OCI-LY7 (cell line): ENCODE results near the gene PRIM2. TPM values are rescaled to one million over a fixed set of nuclear protein-coding genes. Genes with fewer than 3 reads are reported as not detected.

Source experiments
- BruUV-seq: library from RNA; stranded (reverse); fragments of 400-500 nt; replicated peaks from 2 replicates; lab custom pipeline; 2021; lab: Mats Ljungman, UMichigan
- CTCF ChIA-PET: fragments of 300-600 bp; sonication (Branson Sonifier 250); formaldehyde crosslinking; loops from one replicate; lab custom pipeline; 2022; ENCODE audit warnings: antibody characterized with exemption; ENCODE audit not compliant: unreplicated experiment; lab: Charles Lee
- POLR2A ChIA-PET: fragments of 300-600 bp; sonication (Branson Sonifier 250); formaldehyde crosslinking; loops from one replicate; lab custom pipeline; 2022; ENCODE audit warnings: antibody characterized with exemption; lab: Charles Lee
- DNase-seq: peaks from one replicate; pipeline ENCODE4 v3.0.0-alpha.2; 2015; ENCODE audit warnings: low spot score
- H2AFZ ChIP-seq: fragments of 200-600 bp; sonication (generic), shearing (Covaris generic); 2 replicates; pipeline ENCODE4 v1.6.1; 2014; ENCODE audit warnings: mild to moderate bottlenecking, antibody characterized with exemption, low read length, moderate library complexity
- H3K27ac ChIP-seq: fragments of 200-600 bp; sonication (generic); 2 replicates; pipeline ENCODE4 v1.5.1; 2014; ENCODE audit warnings: mixed run types, low read depth, mild to moderate bottlenecking, moderate library complexity, low read length, inconsistent platforms; ENCODE audit not compliant: poor library complexity, severe bottlenecking
- H3K36me3 ChIP-seq: fragments of 200-600 bp; sonication (generic); 2 replicates; pipeline ENCODE4 v1.6.1; 2014; ENCODE audit warnings: mild to moderate bottlenecking, antibody characterized with exemption, low read length, moderate library complexity, mixed read lengths; ENCODE audit not compliant: insufficient read depth
- H3K4me1 ChIP-seq: fragments of 200-600 bp; sonication (generic); 2 replicates; pipeline ENCODE4 v1.5.1; 2014; ENCODE audit warnings: mild to moderate bottlenecking, low read length; ENCODE audit not compliant: insufficient read depth, poor library complexity, severe bottlenecking
- H3K4me2 ChIP-seq: fragments of 200-600 bp; sonication (generic); 2 replicates; pipeline ENCODE4 v1.6.1; 2014; ENCODE audit warnings: mild to moderate bottlenecking, low read length
- H3K4me3 ChIP-seq: fragments of 200-600 bp; sonication (generic); 2 replicates; pipeline ENCODE4 v1.5.1; 2014; ENCODE audit warnings: mild to moderate bottlenecking, low read depth, low read length; ENCODE audit not compliant: poor library complexity, severe bottlenecking
- H3K79me2 ChIP-seq: fragments of 200-600 bp; sonication (generic); 2 replicates; pipeline ENCODE4 v1.6.1; 2016; ENCODE audit warnings: low read depth, mild to moderate bottlenecking, low read length, moderate library complexity, mixed read lengths; ENCODE audit not compliant: insufficient read depth
- H3K9me2 ChIP-seq: fragments of 200-600 bp; sonication (generic); 2 replicates; pipeline ENCODE4 v1.6.1; 2016; ENCODE audit warnings: mild to moderate bottlenecking, low read length, mixed read lengths; ENCODE audit not compliant: insufficient read depth
- H3K9me3 ChIP-seq: fragments of 200-600 bp; sonication (generic); 2 replicates; pipeline ENCODE4 v1.6.1; 2014; ENCODE audit warnings: mild to moderate bottlenecking, mixed run types, low read length, mixed read lengths
- H4K20me1 ChIP-seq: fragments of 200-600 bp; sonication (generic); 2 replicates; pipeline ENCODE4 v1.6.1; 2014; ENCODE audit warnings: mild to moderate bottlenecking, antibody characterized with exemption, low read length, moderate library complexity, mixed read lengths; ENCODE audit not compliant: insufficient read depth
- CTCF ChIP-seq: fragments of 200-600 bp; sonication (generic); conservative IDR thresholded peaks from 2 replicates; pipeline ENCODE4 v1.5.1; 2014; ENCODE audit warnings: mild to moderate bottlenecking, antibody characterized with exemption, low read length, moderate library complexity, mixed read lengths
- EZH2phosphoT487 ChIP-seq: fragments of 200-600 bp; sonication (generic); IDR thresholded peaks from 2 replicates; pipeline ENCODE4 v1.6.1; 2018; ENCODE audit warnings: low read depth, borderline replicate concordance, mild to moderate bottlenecking, mixed run types, antibody characterized with exemption, low read length, moderate library complexity, mixed read lengths
- intact Hi-C: fragments of 100-400 bp; cut with micrococcal nuclease; formaldehyde crosslinking; loops from one replicate; pipeline ENCODE4 v1.10.0; 2022; ENCODE audit not compliant: unreplicated experiment
- total RNA-seq, 2 experiments: library from RNA; depleted of rRNA in 1 of 2; stranded (reverse); fragments of >200 nt in 1 of 2; shearing (Covaris generic) in 1 of 2; gene quantifications; 2 replicates each; pipeline ENCODE4 v1.2.3, GENCODE V29; 2014 to 2022

PRIM2 gene
- total RNA-seq, 2 experiments from 2014 or later: 28.6 to 41.4 TPM

- Histone ChIP-seq H2AFZ (no peak overlapping the region), H3K36me3 (peaks cover 24% of the 10 kb centered on the region), H3K27ac (no peak overlapping the region), H4K20me1 (no peaks in the 10 kb centered on the region; the same call in 1 of the 2 replicates), H3K9me3 (no peaks in the 10 kb centered on the region), H3K4me2 (no peak overlapping the region), H3K9me2 (no peaks in the 10 kb centered on the region), H3K4me1 (peaks cover 26% of the 10 kb centered on the region), H3K4me3 (no peak overlapping the region), H3K79me2 (peaks cover 19% of the 10 kb centered on the region)
- TF ChIP-seq EZH2phosphoT487 (no peak), CTCF (no peak)
- ChIA-PET POLR2A (interaction anchor here (1.4 kb wide), 1 partner anchor 270 kb away, joined by 6 read pairs; no protein-coding TSS in a partner anchor), CTCF (interaction anchor here (1.0 kb wide), 1 partner anchor 415 kb away, joined by 3 read pairs; no protein-coding TSS in a partner anchor)
- DNase-seq: no peak
- no TSS peak for BruUV-seq
- intact Hi-C loops: loop anchor here (1.0 to 10.0 kb wide), 7 partner anchors 48 to 413 kb away; partner anchors contain the start of genes BAG2, KIAA1586 and RAB23
Measured at GRCh38 chr6:57315851-57316250, 1.6 kb upstream of the PRIM2 start.

- H3K4me2 ChIP-seq: peak overlapping the region; percentile 88
- CTCF ChIA-PET: interaction anchor here (1.0 kb wide), 2 partner anchors 224 to 415 kb away, joined by 3 to 4 read pairs; no protein-coding TSS in a partner anchor
Measured at GRCh38 chr6:57316581-57317059, 810 bp upstream of the PRIM2 start.

More at GRCh38 chr6:57316581-57317059, 810 bp upstream of the PRIM2 start:
- Histone ChIP-seq H4K20me1 (no peaks in the 10 kb centered on the region; the same call in 1 of the 2 replicates), H3K79me2 (peaks cover 20% of the 10 kb centered on the region), H3K36me3 (peaks cover 32% of the 10 kb centered on the region), H3K4me1 (peaks cover 26% of the 10 kb centered on the region), H3K9me2 (no peaks in the 10 kb centered on the region), H3K9me3 (no peaks in the 10 kb centered on the region), H3K4me3 (peak overlapping the region; percentile 85), H3K27ac (peak overlapping the region; percentile 61), H2AFZ (peak overlapping the region; percentile 95)
- peak; percentile 90 for TF ChIP-seq CTCF
- no peak for TF ChIP-seq EZH2phosphoT487
- POLR2A ChIA-PET: interaction anchor here (0.9 to 1.6 kb wide), 6 partner anchors 141 to 414 kb away, joined by 3 to 6 read pairs (median 4); partner anchors contain the start of gene BEND6
- BruUV-seq: no TSS peak
- intact Hi-C loops: loop anchor here (1.0 to 10.0 kb wide), 8 partner anchors 48 to 413 kb away; partner anchors contain the start of genes BAG2, BEND6, KIAA1586 and RAB23
- DNase-seq: peak; percentile 91
